ENCODE results near the gene ZFP1.

The ZFP1 gene

DNA sequence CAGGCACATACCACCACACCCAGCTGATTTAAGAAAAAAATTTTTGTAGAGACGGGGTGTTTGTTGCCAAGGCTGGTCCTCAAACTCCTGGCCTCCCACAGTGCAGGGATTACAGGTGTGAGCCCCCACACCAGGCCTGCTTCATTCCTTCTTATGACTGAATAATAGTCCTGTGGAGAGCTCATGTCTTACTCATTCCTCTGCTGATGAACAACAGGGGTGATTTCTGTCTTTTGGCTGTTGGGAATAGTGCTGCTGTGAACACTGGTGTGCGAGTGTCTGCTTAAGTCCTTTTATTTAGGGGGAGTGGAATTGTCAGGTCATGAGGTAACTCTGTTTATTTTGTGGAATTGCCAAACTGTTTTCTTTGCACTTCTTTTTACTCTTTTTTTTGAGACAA, 67.8 kb downstream of the ZFP1 start:
- no peak overlapping the region for H3K4me2 ChIP-seq (ENCODE audit: low read depth, low read length)
- DNase-seq, result no peak
- no peak overlapping the region for H3K4me3 ChIP-seq (ENCODE audit: low read length)
- no peaks in the 10 kb centered on the region for H3K79me2 ChIP-seq (ENCODE audit: low read length)
- no peaks in the 10 kb centered on the region for H3K9me3 ChIP-seq (replicated peaks; ENCODE audit: insufficient read depth, low read length)
- H4K20me1 ChIP-seq (ENCODE audit: insufficient read depth, low read length), result no peaks in the 10 kb centered on the region
- no peaks in the 10 kb centered on the region for H3K36me3 ChIP-seq (replicated peaks; ENCODE audit: insufficient read depth, low read length)
- TF ChIP-seq, protein P1, sequence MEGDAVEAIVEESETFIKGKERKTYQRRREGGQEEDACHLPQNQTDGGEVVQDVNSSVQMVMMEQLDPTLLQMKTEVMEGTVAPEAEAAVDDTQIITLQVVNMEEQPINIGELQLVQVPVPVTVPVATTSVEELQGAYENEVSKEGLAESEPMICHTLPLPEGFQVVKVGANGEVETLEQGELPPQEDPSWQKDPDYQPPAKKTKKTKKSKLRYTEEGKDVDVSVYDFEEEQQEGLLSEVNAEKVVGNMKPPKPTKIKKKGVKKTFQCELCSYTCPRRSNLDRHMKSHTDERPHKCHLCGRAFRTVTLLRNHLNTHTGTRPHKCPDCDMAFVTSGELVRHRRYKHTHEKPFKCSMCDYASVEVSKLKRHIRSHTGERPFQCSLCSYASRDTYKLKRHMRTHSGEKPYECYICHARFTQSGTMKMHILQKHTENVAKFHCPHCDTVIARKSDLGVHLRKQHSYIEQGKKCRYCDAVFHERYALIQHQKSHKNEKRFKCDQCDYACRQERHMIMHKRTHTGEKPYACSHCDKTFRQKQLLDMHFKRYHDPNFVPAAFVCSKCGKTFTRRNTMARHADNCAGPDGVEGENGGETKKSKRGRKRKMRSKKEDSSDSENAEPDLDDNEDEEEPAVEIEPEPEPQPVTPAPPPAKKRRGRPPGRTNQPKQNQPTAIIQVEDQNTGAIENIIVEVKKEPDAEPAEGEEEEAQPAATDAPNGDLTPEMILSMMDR (IDR thresholded peaks at IDR 0.05; ENCODE audit: low read length), result no peak
- TF ChIP-seq EZH2 (optimal IDR thresholded peaks at IDR 0.05; ENCODE audit: low read depth, low read length) (no peak), EZH2phosphoT487 (IDR thresholded peaks at IDR 0.05; ENCODE audit: low read length) (no peak)
- no peaks in the 10 kb centered on the region for H3K9me2 ChIP-seq (replicated peaks; ENCODE audit: insufficient read depth, low read length)
- H3K27me3 ChIP-seq (replicated peaks; ENCODE audit: insufficient read depth, low read length), result no peaks in the 10 kb centered on the region
- no peak overlapping the region for H3K9ac ChIP-seq (ENCODE audit: low read length)
- no peak overlapping the region for H3K27ac ChIP-seq (ENCODE audit: low read length)
- no peaks in the 10 kb centered on the region for H3F3A ChIP-seq (ENCODE audit: insufficient read depth, low read length)
- no peak overlapping the region for H2AFZ ChIP-seq (ENCODE audit: low read length)
- no peaks in the 10 kb centered on the region for H3K4me1 ChIP-seq (ENCODE audit: low read length)

DNA sequence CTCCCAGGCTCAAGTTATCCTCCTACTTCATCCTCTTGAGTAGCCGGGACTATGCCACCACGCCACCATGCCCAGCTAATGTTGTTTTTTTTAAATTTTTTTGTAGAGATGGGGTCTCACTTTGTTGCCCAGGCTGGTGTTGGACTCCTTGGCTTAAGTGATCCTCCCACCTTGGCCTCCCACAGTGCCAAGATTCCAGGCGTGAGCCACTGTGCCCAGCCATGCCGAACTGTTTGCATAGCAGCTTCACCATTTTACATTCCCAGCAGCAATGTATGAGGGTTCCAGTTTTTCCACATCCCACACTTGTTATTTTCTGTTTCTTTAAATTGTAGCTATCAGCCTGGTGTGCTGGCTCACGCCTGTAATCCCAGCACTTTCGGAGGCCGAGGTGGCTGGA, 68.3 kb downstream of the ZFP1 start:
- Histone ChIP-seq H4K20me1 (ENCODE audit: insufficient read depth, low read length) (no peaks in the 10 kb centered on the region), H3K79me2 (ENCODE audit: low read length) (no peaks in the 10 kb centered on the region), H3F3A (ENCODE audit: insufficient read depth, low read length) (no peaks in the 10 kb centered on the region), H3K4me3 (ENCODE audit: low read length) (no peak overlapping the region), H2AFZ (ENCODE audit: low read length) (no peak overlapping the region), H3K4me2 (ENCODE audit: low read depth, low read length) (no peak overlapping the region), H3K9me2 (replicated peaks; ENCODE audit: insufficient read depth, low read length) (no peaks in the 10 kb centered on the region), H3K27ac (ENCODE audit: low read length) (no peak overlapping the region), H3K9me3 (replicated peaks; ENCODE audit: insufficient read depth, low read length) (no peaks in the 10 kb centered on the region), H3K9ac (ENCODE audit: low read length) (no peak overlapping the region), H3K36me3 (replicated peaks; ENCODE audit: insufficient read depth, low read length) (no peaks in the 10 kb centered on the region), H3K27me3 (replicated peaks; ENCODE audit: insufficient read depth, low read length) (no peaks in the 10 kb centered on the region), H3K4me1 (ENCODE audit: low read length) (no peaks in the 10 kb centered on the region)
- TF ChIP-seq EZH2 (optimal IDR thresholded peaks at IDR 0.05; ENCODE audit: low read depth, low read length), result no peak
- TF ChIP-seq EZH2phosphoT487 (IDR thresholded peaks at IDR 0.05; ENCODE audit: low read length), result no peak
- TF ChIP-seq, protein P1 (IDR thresholded peaks at IDR 0.05; ENCODE audit: low read length), result no peak
- DNase-seq, result no peak

GRCh38 chr16:75217389-75217851, 69.1 kb downstream of the ZFP1 start:
- no peak for DNase-seq
- H4K20me1 ChIP-seq (ENCODE audit: insufficient read depth, low read length), result no peaks in the 10 kb centered on the region
- no peaks in the 10 kb centered on the region for H3K36me3 ChIP-seq (replicated peaks; ENCODE audit: insufficient read depth, low read length)
- no peak for TF ChIP-seq EZH2 (optimal IDR thresholded peaks at IDR 0.05; ENCODE audit: low read depth, low read length)
- TF ChIP-seq, protein P1 (IDR thresholded peaks at IDR 0.05; ENCODE audit: low read length), result no peak
- TF ChIP-seq EZH2phosphoT487 (IDR thresholded peaks at IDR 0.05; ENCODE audit: low read length), result no peak
- no peak overlapping the region for H2AFZ ChIP-seq (ENCODE audit: low read length)
- no peak overlapping the region for H3K27ac ChIP-seq (ENCODE audit: low read length)
- H3K79me2 ChIP-seq (ENCODE audit: low read length), result no peaks in the 10 kb centered on the region
- no peaks in the 10 kb centered on the region for H3K9me2 ChIP-seq (replicated peaks; ENCODE audit: insufficient read depth, low read length)
- H3K4me3 ChIP-seq (ENCODE audit: low read length), result no peak overlapping the region
- H3K4me2 ChIP-seq (ENCODE audit: low read depth, low read length), result no peak overlapping the region
- no peaks in the 10 kb centered on the region for H3K27me3 ChIP-seq (replicated peaks; ENCODE audit: insufficient read depth, low read length)
- no peak overlapping the region for H3K9ac ChIP-seq (ENCODE audit: low read length)
- H3F3A ChIP-seq (ENCODE audit: insufficient read depth, low read length), result no peaks in the 10 kb centered on the region
- no peaks in the 10 kb centered on the region for H3K4me1 ChIP-seq (ENCODE audit: low read length)
- H3K9me3 ChIP-seq (replicated peaks; ENCODE audit: insufficient read depth, low read length), result no peaks in the 10 kb centered on the region

Measured in MM.1S (cell line).